Endothelial cell of umbilical vein (primary cell): Measurements from ENCODE around the gene DMD. TPM values are rescaled to one million over a fixed set of nuclear protein-coding genes. Genes with fewer than 3 reads are reported as not detected.

Source experiments
- BruUV-seq: library from RNA; stranded (reverse); fragments of 400-500 nt; replicated peaks from 2 replicates; lab custom pipeline; 2021; lab: Mats Ljungman, UMichigan
- CTCF ChIA-PET: fragments of 300-600, 350-600 bp; sonication (Branson Sonifier 250); formaldehyde crosslinking; loops from one replicate; lab custom pipeline; 2021; ENCODE audit warnings: antibody characterized with exemption, inconsistent platforms; lab: Charles Lee
- POLR2A ChIA-PET: fragments of 300-600, 350-600 bp; sonication (Branson Sonifier 250); formaldehyde crosslinking; loops from one replicate; lab custom pipeline; 2021; ENCODE audit warnings: antibody characterized with exemption, inconsistent platforms; lab: Charles Lee
- DNase-seq: peaks from one replicate; pipeline ENCODE4 v3.0.0-alpha.2; 2011; ENCODE audit warnings: low read depth, low spot score
- FAIRE-seq: peaks from 2 replicates; lab custom pipeline; 2011; peaks lifted over from hg19 to GRCh38; lab: Jason Lieb, UNC
- H2AFZ ChIP-seq: 2 replicates; pipeline ENCODE4 v1.6.0; 2012; ENCODE audit warnings: low read depth, low read length, control low read depth, inconsistent platforms
- H3K27ac ChIP-seq: 2 replicates; pipeline ENCODE4 v1.5.1; 2011; ENCODE audit warnings: low read depth, mild to moderate bottlenecking, control low read depth, low read length, moderate library complexity; ENCODE audit not compliant: insufficient read depth
- H3K27me3 ChIP-seq, 2 experiments: 2 replicates each; pipeline versions ENCODE4 v1.6.0 to v1.6.1; 2011; ENCODE audit warnings: low read length in 2 of 2, mixed read lengths in 1 of 2; ENCODE audit not compliant: control insufficient read depth in 2 of 2, insufficient read depth in 2 of 2
- H3K36me3 ChIP-seq, 2 experiments: 2 replicates in 1 of 2; 3 replicates in 1 of 2; pipeline ENCODE4 v1.5.1; 2011; ENCODE audit warnings: low read length in 2 of 2, mild to moderate bottlenecking in 1 of 2, moderate library complexity in 1 of 2; ENCODE audit not compliant: control insufficient read depth in 2 of 2, insufficient read depth in 2 of 2; ENCODE audit errors: extremely low read depth in 1 of 2
- H3K4me1 ChIP-seq: 3 replicates; pipeline ENCODE4 v1.5.1; 2011; ENCODE audit warnings: mild to moderate bottlenecking, low read length; ENCODE audit not compliant: control insufficient read depth, insufficient read depth; ENCODE audit errors: extremely low read depth
- H3K4me2 ChIP-seq: 2 replicates; pipeline ENCODE4 v1.6.1; 2011; ENCODE audit warnings: low read length, control low read depth, mixed read lengths; ENCODE audit not compliant: insufficient read depth
- H3K4me3 ChIP-seq, 3 experiments: fragments of 200-600 bp in 1 of 3; sonication (generic), shearing (Covaris generic) in 1 of 3; replicated peaks in 1 of 3; 2 replicates each; pipeline ENCODE4 v1.5.1; 2011 to 2016; ENCODE audit warnings: control low read depth in 3 of 3, low read length in 3 of 3, mild to moderate bottlenecking in 2 of 3, inconsistent platforms in 1 of 3, low read depth in 1 of 3, moderate library complexity in 1 of 3; ENCODE audit not compliant: insufficient read depth in 1 of 3
- H3K79me2 ChIP-seq: 2 replicates; pipeline ENCODE4 v1.6.0; 2012; ENCODE audit warnings: low read length, inconsistent platforms; ENCODE audit not compliant: control insufficient read depth, insufficient read depth
- H3K9ac ChIP-seq: replicated peaks from 2 replicates; pipeline ENCODE3; 2011; ENCODE audit warnings: low read length, control low read depth; ENCODE audit not compliant: insufficient read depth; ENCODE audit errors: extremely low read depth
- H3K9me1 ChIP-seq: replicated peaks from 3 replicates; pipeline ENCODE4 v1.6.0; 2011; ENCODE audit warnings: mild to moderate bottlenecking, low read length; ENCODE audit not compliant: control insufficient read depth, insufficient read depth; ENCODE audit errors: extremely low read depth
- H3K9me3 ChIP-seq: replicated peaks from 2 replicates; pipeline ENCODE4 v1.5.1; 2012; ENCODE audit warnings: low read length, inconsistent platforms; ENCODE audit not compliant: control insufficient read depth, insufficient read depth
- H4K20me1 ChIP-seq: replicated peaks from 2 replicates; pipeline ENCODE3; 2011; ENCODE audit warnings: mild to moderate bottlenecking, low read length; ENCODE audit not compliant: control insufficient read depth, insufficient read depth; ENCODE audit errors: extremely low read depth
- CTCF ChIP-seq, 2 donors: IDR thresholded peaks; 1 replicate in 1 of 2; 2 replicates in 1 of 2; pipeline ENCODE4 v1.5.1; 2011; ENCODE audit warnings: low read length in 2 of 2, mild to moderate bottlenecking in 2 of 2, moderate library complexity in 2 of 2, control low read depth in 1 of 2, inconsistent platforms in 1 of 2, low read depth in 1 of 2; ENCODE audit not compliant: insufficient read depth in 1 of 2; ENCODE audit errors: extremely low read depth in 1 of 2
- EZH2 ChIP-seq: IDR thresholded peaks from 2 replicates; pipeline ENCODE4 v1.6.1; 2012; ENCODE audit warnings: borderline replicate concordance, low read depth, mild to moderate bottlenecking, moderate library complexity, low read length, inconsistent platforms; ENCODE audit not compliant: severe bottlenecking
- FOS ChIP-seq: IDR thresholded peaks from 2 replicates; pipeline ENCODE4 v1.6.1; 2011; ENCODE audit warnings: mild to moderate bottlenecking, low read length, moderate library complexity, borderline replicate concordance; ENCODE audit not compliant: insufficient read depth
- GATA2 ChIP-seq: IDR thresholded peaks from 2 replicates; pipeline ENCODE4 v1.7.0; 2011; ENCODE audit warnings: low read depth, mild to moderate bottlenecking, moderate library complexity, mixed read lengths, low read length; ENCODE audit not compliant: insufficient read length, insufficient read depth
- JUN ChIP-seq: IDR thresholded peaks from 2 replicates; pipeline ENCODE4 v1.6.1; 2011; ENCODE audit warnings: borderline replicate concordance, low read depth; ENCODE audit not compliant: insufficient read length, insufficient read depth
- MAX ChIP-seq: IDR thresholded peaks from 2 replicates; pipeline ENCODE4 v1.6.1; 2011; ENCODE audit not compliant: insufficient read depth, insufficient read length
- MYC ChIP-seq: IDR thresholded peaks from one replicate; pipeline ENCODE4 v1.6.1; 2011; ENCODE audit warnings: mild to moderate bottlenecking, low read depth, low read length
- POLR2A ChIP-seq: IDR thresholded peaks from 2 replicates; pipeline ENCODE4 v1.6.1; 2012; ENCODE audit warnings: low read depth, mild to moderate bottlenecking, control low read depth, low read length
- POLR2AphosphoS5 ChIP-seq: IDR thresholded peaks from 2 replicates; pipeline ENCODE4 v1.6.1; 2012; ENCODE audit warnings: low read depth, mild to moderate bottlenecking, control low read depth, low read length, moderate library complexity; ENCODE audit not compliant: insufficient read depth
- dilution Hi-C: fragments of 300-500 bp; cut with MboI; formaldehyde crosslinking; loops from one replicate; pipeline ENCODE4 v1.15.0; 2019; ENCODE audit warnings: low sequenced_read_pairs; ENCODE audit not compliant: extremely low pct_ligation_motif_present
- intact Hi-C: fragments of 100-400 bp; cut with micrococcal nuclease; formaldehyde crosslinking; loops from one replicate; pipeline ENCODE4 v1.10.0; 2022
- polyA plus RNA-seq, 4 experiments: library from polyadenylated mRNA; depleted of rRNA in 3 of 4; stranded (reverse) in 3 of 4; unstranded in 1 of 4; fragments of >200 nt; gene quantifications; 2 replicates each; pipeline versions ENCODE4 v1.2.1 to v1.2.3, GENCODE V29; 2011 to 2012; ENCODE audit warnings: missing spikeins in 1 of 4
- total RNA-seq: library from RNA; stranded (reverse); gene quantifications from 2 replicates; pipeline ENCODE4 v1.2.3, GENCODE V29; 2021

Gene DMD
- total and polyA plus RNA-seq, 2 donors (not counting 3 experiments of a cell fraction or from before 2014, with no cell fraction given): 7.3 to 9.0 TPM

GRCh38 chrX:31506928-31507327, 1704.4 kb downstream of the DMD start:
- H3K4me1 ChIP-seq: peaks cover 6% of the 10 kb centered on the region
- H2AFZ ChIP-seq: no peak overlapping the region
- DNase-seq (no peak), FAIRE-seq (no peak)
- no peaks in the 10 kb centered on the region for H3K36me3 ChIP-seq
- intact Hi-C loops: no loop called here
- no peaks in the 10 kb centered on the region for H3K27me3 ChIP-seq
- no peaks in the 10 kb centered on the region for H3K9me3 ChIP-seq
- no peak overlapping the region for H3K4me2 ChIP-seq
- H3K4me3 ChIP-seq: no peak overlapping the region
- no TSS peak for BruUV-seq
- no peaks in the 10 kb centered on the region for H3K79me2 ChIP-seq
- H3K27ac ChIP-seq: no peak overlapping the region
- dilution Hi-C loops: no loop called here
- H4K20me1 ChIP-seq: no peaks in the 10 kb centered on the region
- TF ChIP-seq POLR2A (no peak), MAX (no peak), POLR2AphosphoS5 (no peak), FOS (no peak), CTCF (IDR thresholded peaks at IDR 0.05; ENCODE audit: extremely low read depth in 1 of 2, insufficient read depth in 1 of 2, low read depth in 1 of 2, low read length in 2 of 2) (no peak), GATA2 (no peak), JUN (no peak), MYC (no peak), EZH2 (no peak)
- no peaks in the 10 kb centered on the region for H3K9me1 ChIP-seq
- ChIA-PET POLR2A (no interaction called here), CTCF (no interaction called here)
- H3K9ac ChIP-seq: no peak overlapping the region
